ENCODE measurements around the gene SDC3. TPM values are rescaled to one million over a fixed set of nuclear protein-coding genes. Genes with fewer than 3 reads are reported as not detected.

SDC3 gene
- total RNA-seq, 4 donors from 2014 or later: 47.1 to 78.9 (median 64.2) TPM

GRCh38 chr1:30928171-30928570, 19.6 kb upstream of the SDC3 start:
- 61 to 74% methylated on average over 7 of the region's 7 CpGs for WGBS, 2 donors
- no peak for TF ChIP-seq POLR2A (IDR thresholded peaks at IDR 0.05)
- TF ChIP-seq EP300 (IDR thresholded peaks at IDR 0.05): no peak
- TF ChIP-seq CTCF (IDR thresholded peaks at IDR 0.05): no peak
- no peak for DNase-seq (ENCODE audit: low spot score in 2 of 2)
- Histone ChIP-seq H3K36me3 (peaks cover 0 to 13% (median 0%) of the 10 kb centered on the region in 3 donors), H3K27me3 (no peaks in the 10 kb centered on the region), H3K27ac (peak overlapping the region in 2 of 4 donors; percentile 29 to 46), H3K4me1 (peaks cover 0 to 17% (median 0%) of the 10 kb centered on the region in 4 donors), H3K4me3 (no peak overlapping the region), H3K9me3 (no peaks in the 10 kb centered on the region)

GRCh38 chr1:30927448-30927847, 18.9 kb upstream of the SDC3 start:
- H3K4me3 ChIP-seq: no peak overlapping the region
- no peaks in the 10 kb centered on the region for H3K27me3 ChIP-seq
- WGBS, 2 donors: 87 to 90% methylated on average over 3 of the region's 3 CpGs
- DNase-seq (ENCODE audit: low spot score in 2 of 2): no peak
- H3K27ac ChIP-seq: no peak overlapping the region
- no peak for TF ChIP-seq POLR2A (IDR thresholded peaks at IDR 0.05)
- TF ChIP-seq EP300 (IDR thresholded peaks at IDR 0.05): no peak
- TF ChIP-seq CTCF (IDR thresholded peaks at IDR 0.05): no peak
- peaks cover 0 to 6% (median 0%) of the 10 kb centered on the region in 3 donors for H3K36me3 ChIP-seq
- no peaks in the 10 kb centered on the region for H3K9me3 ChIP-seq
- peaks cover 0 to 17% (median 0%) of the 10 kb centered on the region in 4 donors for H3K4me1 ChIP-seq

- Histone ChIP-seq H3K36me3 (no peaks in the 10 kb centered on the region), H3K4me1 (peaks cover 0 to 3% (median 0%) of the 10 kb centered on the region in 4 donors), H3K4me3 (no peak overlapping the region), H3K27ac (no peak overlapping the region), H3K9me3 (no peaks in the 10 kb centered on the region), H3K27me3 (no peaks in the 10 kb centered on the region)
- no peak for TF ChIP-seq EP300 (IDR thresholded peaks at IDR 0.05)
- TF ChIP-seq CTCF (IDR thresholded peaks at IDR 0.05): no peak
- no peak for TF ChIP-seq POLR2A (IDR thresholded peaks at IDR 0.05)
- 79 to 93% methylated on average over 1 of the region's 1 CpG for WGBS, 2 donors
- DNase-seq (ENCODE audit: low spot score in 2 of 2): no peak
Observed at GRCh38 chr1:30923597-30923996, 15.0 kb upstream of the SDC3 start.

- Histone ChIP-seq H3K36me3 (no peaks in the 10 kb centered on the region), H3K4me1 (peaks cover 0 to 3% (median 0%) of the 10 kb centered on the region in 4 donors), H3K4me3 (no peak overlapping the region), H3K9me3 (no peaks in the 10 kb centered on the region), H3K27me3 (no peaks in the 10 kb centered on the region), H3K27ac (no peak overlapping the region)
- WGBS, 2 donors: 39 to 42% methylated on average over 7 of the region's 7 CpGs
- DNase-seq (ENCODE audit: low spot score in 2 of 2): no peak
- TF ChIP-seq CTCF (IDR thresholded peaks at IDR 0.05) (no peak), EP300 (IDR thresholded peaks at IDR 0.05) (no peak), POLR2A (IDR thresholded peaks at IDR 0.05) (no peak)
Observed at GRCh38 chr1:30920827-30921226, 12.3 kb upstream of the SDC3 start.

GRCh38 chr1:30919025-30919881, 10.7 kb upstream of the SDC3 start:
- Histone ChIP-seq H3K27ac (no peak overlapping the region), H3K9me3 (no peaks in the 10 kb centered on the region), H3K27me3 (no peaks in the 10 kb centered on the region), H3K4me1 (peaks cover 0 to 3% (median 0%) of the 10 kb centered on the region in 4 donors), H3K36me3 (no peaks in the 10 kb centered on the region), H3K4me3 (no peak overlapping the region)
- DNase-seq (ENCODE audit: low spot score in 2 of 2): no peak
- no peak for TF ChIP-seq CTCF (IDR thresholded peaks at IDR 0.05)
- peak in 1 of 2 donors; percentile 33 for TF ChIP-seq EP300 (IDR thresholded peaks at IDR 0.05)
- WGBS, 2 donors: 62 to 69% methylated on average over 10 of the region's 10 CpGs
